Measurements from ENCODE around the gene SLC22A16. TPM values are rescaled to one million over a fixed set of nuclear protein-coding genes. Genes with fewer than 3 reads are reported as not detected.

SLC22A16 gene
- total and polyA plus RNA-seq, 2 of the 8 experiments (the other 6 are each of a cell fraction or from before 2014, with no cell fraction given) = not detected

Other genes with a start within 250 kb of the SLC22A16 start
- gene METTL24, start 118.3 kb downstream of the SLC22A16 start, total RNA-seq (2021; fragmentation: NEBNext Ultra II Directional; extraction: Animal tissue kit (Norgen Biotek cat#: 25700)) = 0.39 and 0.44 TPM in 2 replicates
- gene METTL24, start 118.3 kb downstream of the SLC22A16 start, polyA plus RNA-seq (2011; rRNA removed) = 0.17 and 0.30 TPM in 2 replicates
- gene DDO, start 61.0 kb downstream of the SLC22A16 start, total RNA-seq (2021; fragmentation: NEBNext Ultra II Directional; extraction: Animal tissue kit (Norgen Biotek cat#: 25700)) = not detected in 2 replicates
- gene DDO, start 61.0 kb downstream of the SLC22A16 start, polyA plus RNA-seq (2011; rRNA removed) = not detected in 2 replicates